Measurements from ENCODE around the gene PPP3R1.

PPP3R1 gene

DNA sequence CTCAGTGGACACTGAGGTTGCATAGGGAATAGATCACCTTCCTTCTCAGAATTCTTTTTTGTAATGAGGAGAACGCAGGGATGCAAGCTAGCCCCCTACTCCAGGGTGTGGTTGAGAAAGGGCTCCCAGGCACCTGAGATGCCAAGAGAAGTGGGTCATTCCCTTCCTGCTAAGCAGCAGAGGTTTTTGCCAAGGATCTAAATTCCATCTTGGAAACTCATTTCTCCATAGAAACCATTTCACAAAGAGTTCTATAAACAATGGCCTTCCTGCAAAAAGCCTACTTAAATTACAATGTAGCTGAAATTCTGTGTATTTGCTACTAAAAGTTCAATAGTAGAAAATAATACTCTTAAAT is 3.7 kb upstream of the PPP3R1 start:
- DNase-seq (ENCODE audit: low spot score): peak; percentile 46

DNA sequence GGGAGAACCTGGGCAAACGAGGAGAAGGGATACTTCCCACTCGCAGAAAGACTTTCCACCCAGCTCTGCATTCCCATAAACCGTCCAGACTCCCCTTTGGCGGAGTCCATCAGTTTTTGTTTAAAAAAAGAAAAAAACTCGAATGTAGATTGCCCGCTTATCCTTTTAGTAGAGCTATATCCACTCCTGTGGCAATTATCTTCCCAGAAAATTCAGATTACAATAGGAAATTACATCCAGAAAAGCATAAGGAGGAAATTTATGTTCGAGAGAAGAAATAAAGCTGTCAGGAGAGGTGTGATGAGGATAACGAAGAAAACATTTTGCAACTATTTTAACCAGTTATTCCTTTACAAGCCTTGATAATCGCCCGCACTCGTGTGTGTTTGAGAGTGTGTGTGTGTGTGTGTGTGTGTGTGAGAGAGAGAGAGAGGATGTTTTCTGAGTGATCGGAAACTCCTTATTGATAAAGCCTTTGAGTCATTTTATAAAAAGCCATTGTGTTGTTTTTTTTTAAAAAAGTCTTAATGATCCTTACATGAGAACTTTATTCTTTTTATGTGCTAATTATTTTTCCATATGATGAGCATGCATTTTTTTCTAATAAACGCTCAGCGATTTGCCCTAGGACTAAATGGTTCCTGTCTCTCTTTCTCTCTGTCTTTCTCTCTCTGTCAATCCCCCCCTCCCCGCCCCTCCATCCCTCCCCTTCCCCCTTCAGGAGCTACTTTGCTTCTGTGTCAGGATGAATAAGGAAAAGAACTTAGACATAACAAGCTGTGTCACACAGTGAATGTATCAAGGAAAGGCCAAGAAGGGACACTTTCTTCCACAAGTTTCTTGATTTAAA is 1.1 kb upstream of the PPP3R1 start:
- no peak for DNase-seq (ENCODE audit: low spot score)

DNA sequence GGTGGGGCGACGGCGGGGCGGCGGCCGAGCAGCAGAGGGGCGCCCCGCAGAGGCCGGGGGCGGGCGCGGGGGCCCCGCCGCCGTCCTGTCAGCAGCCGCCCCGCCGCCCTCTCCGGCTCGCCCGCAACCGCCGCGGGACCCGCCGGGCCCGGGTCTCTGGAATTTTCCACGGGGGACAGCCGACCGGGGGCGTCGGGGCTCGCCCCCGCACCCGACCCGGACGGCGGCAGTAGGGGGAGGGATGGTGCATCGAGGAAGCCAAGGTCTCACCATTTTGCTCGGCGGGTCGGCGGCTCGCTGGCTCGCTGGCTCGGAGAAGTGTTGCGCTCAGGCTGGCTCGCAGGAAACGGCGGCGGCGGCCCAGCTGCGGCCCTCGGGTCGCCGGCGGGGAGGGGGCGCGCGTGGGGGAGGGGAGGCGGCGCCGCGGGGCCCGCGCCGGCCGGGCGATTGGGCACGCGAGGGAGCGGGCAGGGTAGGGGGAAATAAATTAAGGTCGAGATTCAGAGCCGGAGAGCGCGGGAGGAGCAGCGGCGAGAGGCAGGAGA is 405 bp downstream of the PPP3R1 start:
- peak; percentile 62 for DNase-seq (ENCODE audit: low spot score)

- DNase-seq (ENCODE audit: low spot score): peak; percentile 70
Observed at GRCh38 chr2:68251187-68251854, 1.0 kb downstream of the PPP3R1 start.

DNA sequence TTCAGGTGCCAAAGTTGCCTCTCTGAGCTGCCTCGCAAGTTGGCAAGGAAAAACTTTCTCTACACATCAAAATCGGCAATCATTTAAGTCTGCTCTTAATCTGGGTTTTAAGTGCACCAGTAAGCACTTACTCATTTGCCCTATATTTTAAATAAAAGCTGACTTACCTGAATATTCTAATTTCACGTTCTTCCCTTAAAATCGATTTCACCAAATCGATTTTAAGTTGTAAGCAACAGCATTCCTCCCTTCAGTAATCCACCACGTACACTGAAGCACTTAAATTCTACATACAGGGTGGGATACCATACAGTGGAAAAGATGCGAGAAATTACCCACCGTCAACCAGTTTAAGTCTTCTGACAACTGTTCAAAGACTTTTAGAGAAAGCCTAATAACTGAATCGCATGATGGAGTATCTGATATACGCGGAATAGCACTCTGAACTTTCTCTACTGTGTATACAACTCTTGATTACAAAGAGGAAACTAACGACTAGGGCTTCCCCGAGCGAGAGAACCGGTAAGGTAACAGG is 1.6 kb downstream of the PPP3R1 start:
- no peak for DNase-seq (ENCODE audit: low spot score)

- no peak for DNase-seq (ENCODE audit: low spot score)
Observed at GRCh38 chr2:68250196-68250595, 2.1 kb downstream of the PPP3R1 start.

GRCh38 chr2:68248806-68249205 is 3.5 kb downstream of the PPP3R1 start:
- DNase-seq (ENCODE audit: low spot score): no peak

DNA sequence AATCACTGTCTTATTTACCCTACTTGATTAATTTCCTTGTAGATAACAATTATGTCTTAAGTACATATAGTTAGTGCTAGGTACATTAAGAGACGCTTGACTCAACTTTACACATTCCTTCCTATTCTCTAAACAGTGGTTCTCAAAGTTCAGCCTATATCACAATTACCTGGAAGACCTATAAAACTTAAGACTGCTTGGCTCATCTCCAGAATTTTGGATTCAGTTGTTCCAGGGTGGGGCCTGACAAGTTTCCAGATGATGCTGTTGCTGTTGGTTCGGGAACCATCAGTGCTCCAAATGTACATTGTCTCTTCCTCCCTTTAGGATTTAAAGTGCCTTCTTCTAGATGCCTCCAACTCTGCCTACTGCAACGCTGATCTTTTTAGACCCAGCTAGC is 4.0 kb downstream of the PPP3R1 start:
- DNase-seq (ENCODE audit: low spot score): no peak

GRCh38 chr2:68246396-68246795 is 5.9 kb downstream of the PPP3R1 start:
- no peak for DNase-seq (ENCODE audit: low spot score)

DNA sequence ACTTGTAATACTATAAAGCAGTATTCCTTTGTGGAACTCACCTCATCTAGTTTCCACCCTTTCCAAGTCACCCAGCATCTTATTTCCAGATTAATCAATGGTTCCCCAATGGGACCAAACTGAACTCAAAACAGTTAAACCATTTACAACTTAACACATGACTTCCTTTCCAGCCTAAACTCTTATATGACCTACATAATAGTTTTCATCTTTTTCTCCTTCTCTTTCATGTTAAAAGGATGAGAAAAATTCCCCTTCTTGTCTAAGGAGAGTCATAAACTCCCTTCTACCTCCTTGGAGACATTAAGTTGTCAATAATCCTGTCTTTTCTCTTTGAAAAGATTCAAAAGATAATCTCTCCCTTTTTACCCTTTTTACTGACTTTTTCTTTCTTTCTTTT is 6.7 kb downstream of the PPP3R1 start:
- no peak for DNase-seq (ENCODE audit: low spot score)

- no peak for DNase-seq (ENCODE audit: low spot score)
Observed at GRCh38 chr2:68245066-68245465, 7.3 kb downstream of the PPP3R1 start.

GRCh38 chr2:68244456-68244855 is 7.9 kb downstream of the PPP3R1 start:
- DNase-seq (ENCODE audit: low spot score): no peak

DNA sequence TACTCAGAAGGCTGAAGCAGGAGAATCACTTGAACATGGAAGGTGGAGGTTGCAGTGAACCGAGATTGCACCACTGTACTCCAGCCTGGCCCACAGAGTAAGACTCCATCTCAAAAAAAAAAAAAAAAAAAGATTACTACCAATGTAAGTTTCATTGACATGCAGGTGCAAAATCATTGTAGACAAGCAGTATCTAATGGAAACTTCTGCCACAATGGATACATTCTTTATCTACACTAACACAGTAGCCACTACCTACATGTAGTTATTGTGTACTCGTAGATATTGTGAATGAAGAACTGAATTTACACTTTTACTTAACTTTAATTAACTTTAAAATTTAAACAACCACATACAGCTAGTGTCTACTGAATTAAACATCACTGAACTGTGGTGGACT is 10.6 kb downstream of the PPP3R1 start:
- DNase-seq (ENCODE audit: low spot score): no peak

GRCh38 chr2:68240446-68240845 is 11.9 kb downstream of the PPP3R1 start:
- DNase-seq (ENCODE audit: low spot score): no peak

DNA sequence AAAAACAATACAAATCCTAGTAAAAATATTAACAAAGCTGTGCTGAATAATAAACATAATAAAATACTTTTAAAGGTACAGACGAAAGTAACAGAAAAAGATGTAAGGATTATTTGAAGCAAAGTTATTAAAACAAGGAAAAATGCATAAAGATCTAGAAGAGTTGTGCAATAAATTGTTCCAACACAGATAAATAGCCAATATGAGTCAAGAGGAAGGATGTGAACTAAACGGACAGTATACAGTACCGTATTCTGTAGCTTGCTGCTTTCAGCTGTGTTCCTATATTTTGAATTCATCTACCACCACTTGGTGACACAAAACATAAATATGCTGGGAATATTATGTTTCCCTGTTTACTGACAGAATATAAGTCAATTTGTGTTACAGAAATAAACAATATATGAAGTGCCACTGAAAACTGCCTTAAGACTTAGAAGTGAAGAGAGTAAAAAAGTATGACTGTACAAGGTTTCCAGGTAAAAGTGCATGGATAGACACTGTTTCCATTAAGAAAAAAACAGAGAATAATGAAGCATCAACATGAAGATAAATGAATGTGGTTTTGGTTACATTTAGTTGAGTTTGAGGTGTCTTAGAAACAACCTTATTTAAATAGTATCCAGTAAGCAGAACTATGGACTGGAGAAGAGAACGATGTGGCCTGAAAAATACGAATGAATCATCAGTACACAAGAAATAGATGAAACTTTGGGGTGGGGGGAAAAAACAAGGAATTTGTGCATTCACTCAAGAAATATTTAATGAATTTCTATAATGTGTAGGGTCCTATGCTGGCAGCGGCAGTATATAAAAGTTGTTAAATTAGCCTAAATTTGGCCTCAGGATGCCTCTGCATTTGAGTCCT is 13.1 kb downstream of the PPP3R1 start:
- DNase-seq (ENCODE audit: low spot score): no peak

DNA sequence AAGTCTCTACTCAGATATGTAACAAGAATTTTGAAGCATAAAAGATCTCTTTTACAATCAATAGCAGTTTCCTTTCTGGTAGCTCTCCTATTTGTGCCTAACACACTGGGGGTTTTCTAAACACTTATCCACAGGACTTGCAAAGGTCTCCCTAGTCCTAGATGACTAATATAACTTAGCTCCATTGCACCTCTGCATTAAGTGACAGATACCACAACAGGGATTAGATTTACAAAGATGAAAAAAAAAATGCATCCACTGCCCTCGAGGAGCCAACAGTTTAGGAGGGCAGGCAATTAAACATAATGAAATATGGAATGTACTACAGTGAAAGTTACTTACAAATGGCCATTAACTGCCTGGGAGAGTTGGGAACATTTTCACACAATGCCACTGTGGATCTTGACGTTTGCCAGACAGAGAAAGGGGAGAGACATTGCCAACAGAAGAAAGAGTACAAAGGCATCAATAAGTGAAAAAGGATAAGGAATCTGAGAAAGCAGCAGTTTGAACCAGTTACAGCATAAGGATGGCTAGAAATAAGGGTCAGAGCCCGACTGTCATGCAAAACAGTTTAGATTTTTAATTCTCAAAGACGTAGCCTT is 14.3 kb downstream of the PPP3R1 start:
- DNase-seq (ENCODE audit: low spot score): no peak

DNA sequence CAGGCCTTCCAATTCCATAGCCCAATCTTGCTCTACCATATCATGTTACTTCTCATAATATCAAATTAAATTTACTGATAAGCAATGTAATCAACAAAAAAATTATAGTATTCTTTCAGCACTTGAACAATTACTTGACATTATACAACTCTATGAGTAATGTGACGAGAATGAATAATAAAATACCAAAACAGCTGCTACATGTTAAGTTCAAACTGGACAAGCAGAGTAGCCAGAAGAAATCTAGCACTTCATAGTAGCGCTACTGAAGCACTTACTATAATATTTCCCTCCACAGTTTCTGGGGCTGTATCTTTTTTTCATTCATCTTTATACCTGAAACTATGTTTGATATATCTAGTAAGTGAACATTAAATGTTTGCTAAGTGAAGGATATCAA is 14.9 kb downstream of the PPP3R1 start:
- peak; percentile 31 for DNase-seq (ENCODE audit: low spot score)

DNA sequence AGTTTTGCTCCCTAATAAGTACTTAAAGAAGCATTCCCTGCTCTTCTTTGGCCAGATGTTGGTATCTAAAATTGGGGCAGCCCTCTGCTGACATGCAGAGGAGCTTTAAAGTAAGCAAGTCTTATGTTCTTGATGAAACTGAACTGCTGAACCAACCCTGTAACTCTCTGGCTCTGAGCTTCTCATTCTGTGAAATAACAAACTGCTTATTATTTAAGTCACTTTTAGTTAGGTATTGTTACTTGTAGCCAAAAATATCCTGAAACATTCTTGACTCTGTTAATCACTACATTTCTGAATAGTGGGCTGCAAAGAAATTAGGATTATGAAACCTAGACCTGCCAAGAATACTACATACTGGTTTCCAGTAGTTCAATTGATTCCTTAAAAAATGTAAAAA is 15.5 kb downstream of the PPP3R1 start:
- no peak for DNase-seq (ENCODE audit: low spot score)

- no peak for DNase-seq (ENCODE audit: low spot score)
Observed at GRCh38 chr2:68236103-68236734, 16.1 kb downstream of the PPP3R1 start.

GRCh38 chr2:68235090-68235489 is 17.2 kb downstream of the PPP3R1 start:
- DNase-seq (ENCODE audit: low spot score): no peak

DNA sequence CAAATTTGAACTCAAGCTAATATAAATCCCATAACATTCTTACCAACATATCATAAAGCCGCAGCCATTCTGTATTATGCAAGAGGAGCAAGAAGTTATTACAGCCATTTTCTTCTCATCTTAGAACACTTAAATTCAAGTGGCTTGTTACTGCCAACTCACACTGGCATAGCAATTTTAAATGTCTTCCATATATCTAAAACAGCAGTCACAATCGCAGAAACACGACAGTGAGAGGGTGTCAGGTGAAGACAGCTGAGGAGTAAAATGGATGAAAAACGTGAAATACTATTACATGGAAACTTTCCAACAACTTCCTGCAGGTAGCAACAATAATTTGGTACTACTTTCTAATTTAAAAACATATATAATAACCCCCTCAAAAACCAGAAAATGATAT is 17.9 kb downstream of the PPP3R1 start:
- DNase-seq (ENCODE audit: low spot score): no peak

DNA sequence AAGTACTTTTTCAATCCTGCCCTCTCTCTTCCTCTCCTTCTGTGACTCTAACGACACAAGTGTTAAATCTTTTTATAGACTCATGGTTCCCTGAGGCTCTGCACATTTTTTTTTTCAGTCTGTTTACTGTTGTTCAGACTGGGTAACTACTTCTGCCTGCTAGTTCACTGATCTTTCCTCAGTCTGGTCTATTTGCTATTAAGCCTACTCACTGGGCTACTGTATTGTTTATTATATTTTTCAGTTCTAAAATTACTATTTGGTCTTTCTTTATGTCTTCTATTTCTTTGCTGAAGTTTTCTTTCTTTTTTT is 21.3 kb downstream of the PPP3R1 start:
- no peak for DNase-seq (ENCODE audit: low spot score)
